ENCODE measurements around the gene EFCAB8. TPM values are rescaled to one million over a fixed set of nuclear protein-coding genes. Genes with fewer than 3 reads are reported as not detected.

EFCAB8 gene
- total RNA-seq, 2 experiments from 2014 or later = 0.25 to 0.55 TPM

DNA sequence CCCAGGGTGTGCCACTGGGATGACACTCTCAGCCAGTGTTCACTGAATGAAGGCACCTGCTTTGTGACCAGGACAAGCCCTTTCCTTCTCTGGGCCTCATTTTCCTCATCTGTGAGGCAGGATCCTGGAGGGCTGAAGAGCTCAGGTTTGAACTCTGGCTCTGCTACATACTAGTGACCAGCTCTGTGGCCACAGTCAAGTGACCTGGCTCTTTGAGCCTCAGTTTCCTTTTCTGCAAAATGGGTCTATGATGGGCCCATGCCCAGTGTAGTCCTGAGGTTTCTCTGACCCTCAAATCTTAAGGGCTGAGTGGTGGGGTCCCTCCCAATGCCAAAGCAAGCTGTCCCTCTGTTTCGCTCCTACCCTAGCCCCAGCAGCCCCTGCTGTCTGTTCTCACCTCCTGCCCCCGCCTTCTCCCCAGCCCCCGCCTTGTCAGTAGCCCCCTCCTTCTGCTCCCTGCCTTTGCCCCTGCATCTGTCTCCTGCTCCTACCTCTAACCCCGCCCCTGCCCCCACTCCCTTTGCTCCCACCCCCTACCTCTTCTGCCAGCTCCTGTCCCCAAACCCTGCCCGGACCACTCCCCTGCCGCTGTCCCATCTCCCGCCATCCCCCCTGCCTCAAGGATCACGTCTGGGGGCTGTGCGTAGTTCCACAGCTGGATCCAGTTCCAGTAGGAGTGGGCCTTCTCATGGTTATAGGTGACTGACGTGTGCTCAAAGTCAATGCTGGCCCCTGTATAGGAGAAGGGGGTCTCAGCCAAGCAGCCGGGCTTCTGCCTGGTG is 128.5 kb downstream of the EFCAB8 start:
- CTCF ChIA-PET = no interaction called here
- Mint-ChIP-seq H3K27me3 (no peaks in the 10 kb centered on the region), H3K36me3 (ENCODE audit: low read depth) (no peaks in the 10 kb centered on the region), H3K4me1 (no peaks in the 10 kb centered on the region), H3K9me3 (no peaks in the 10 kb centered on the region), H3K27ac (no peak overlapping the region), H3K4me3 (no peak overlapping the region)
- no peak for DNase-seq
- POLR2A ChIA-PET = no interaction called here

DNA sequence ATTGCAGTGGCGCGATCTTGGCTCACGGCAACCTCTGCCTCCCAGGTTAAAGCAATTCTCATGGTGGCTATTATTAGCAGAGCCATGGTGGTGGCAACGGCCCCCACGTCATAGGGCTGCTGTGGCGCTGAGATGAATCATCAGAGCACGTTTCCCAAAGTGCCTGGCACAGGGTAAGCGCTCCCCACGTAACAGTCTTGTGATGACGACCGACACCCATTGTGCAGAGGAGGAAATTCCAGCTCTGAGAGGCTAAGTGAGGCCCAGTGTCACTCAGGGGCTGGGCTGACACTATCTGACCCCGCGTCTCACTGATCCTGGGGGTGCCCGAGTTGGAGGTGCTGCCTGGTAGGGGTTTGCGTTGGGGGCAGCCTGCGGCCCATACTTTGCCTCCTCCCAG is 129.3 kb downstream of the EFCAB8 start:
- no peaks in the 10 kb centered on the region for H3K9me3 Mint-ChIP-seq
- H3K4me1 Mint-ChIP-seq = no peaks in the 10 kb centered on the region
- no peaks in the 10 kb centered on the region for H3K36me3 Mint-ChIP-seq (ENCODE audit: low read depth)
- H3K27ac Mint-ChIP-seq = no peak overlapping the region
- DNase-seq = no peak
- no peaks in the 10 kb centered on the region for H3K27me3 Mint-ChIP-seq
- no peak overlapping the region for H3K4me3 Mint-ChIP-seq
- POLR2A ChIA-PET = no interaction called here
- CTCF ChIA-PET = no interaction called here

DNA sequence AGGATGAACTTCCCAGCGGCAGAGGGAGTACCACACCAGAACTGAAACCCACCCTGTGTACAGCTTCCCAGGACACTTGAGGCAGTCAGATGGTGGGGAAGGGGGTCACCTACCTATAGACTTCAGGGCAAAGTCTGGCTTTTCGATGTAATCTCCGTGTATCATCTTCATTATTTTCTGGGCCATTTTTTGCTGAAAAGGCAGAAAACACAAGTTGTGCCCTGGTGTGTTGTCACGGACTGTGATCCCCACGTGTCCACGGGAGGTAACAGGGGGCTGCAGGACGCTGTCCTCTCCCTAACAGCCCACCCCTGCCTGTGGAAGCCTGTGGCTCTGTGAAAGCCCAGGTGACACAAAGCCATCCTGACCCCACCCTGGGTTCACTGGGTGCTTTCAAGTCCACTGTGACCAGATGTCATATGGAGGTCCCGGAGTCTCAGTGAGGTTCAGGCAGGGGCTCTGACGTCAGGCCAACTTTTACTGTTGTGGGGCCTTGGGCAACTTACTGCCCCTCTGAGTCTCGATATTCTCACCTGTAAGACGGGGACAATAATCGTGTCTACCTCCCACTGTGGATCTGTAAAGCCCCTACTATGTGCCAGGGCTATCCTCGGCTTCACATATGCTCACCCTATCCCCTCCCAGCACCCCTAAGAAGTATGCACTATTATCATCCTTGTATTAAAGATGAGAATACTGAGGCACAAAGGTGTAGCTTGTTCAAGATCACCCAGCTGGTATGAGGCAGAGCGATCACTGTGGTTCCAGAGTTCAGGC is 131.0 kb downstream of the EFCAB8 start:
- no peak overlapping the region for H3K27ac Mint-ChIP-seq
- POLR2A ChIA-PET = no interaction called here

DNA sequence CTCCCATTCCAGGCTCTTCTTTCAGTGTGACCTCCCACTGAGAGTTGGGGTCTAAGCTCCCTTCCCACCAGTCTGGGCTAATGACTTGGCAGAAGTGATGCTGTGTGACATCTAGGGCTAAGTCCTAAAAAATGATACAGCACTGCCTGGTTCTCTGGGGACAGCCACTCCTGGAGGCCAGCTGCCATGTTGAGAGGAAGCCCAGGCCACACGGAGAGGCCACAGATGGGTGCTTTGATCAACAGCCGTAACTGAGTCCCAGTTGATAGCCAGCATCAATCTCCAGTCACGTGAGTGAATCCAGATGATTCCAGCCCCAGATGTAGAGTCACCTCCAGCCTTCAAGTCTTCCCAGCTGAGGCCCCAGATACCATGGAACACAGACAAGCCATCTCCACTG is 131.7 kb downstream of the EFCAB8 start:
- CTCF ChIA-PET = interaction anchor here (1.1 kb wide), 1 partner anchor 14 kb away, joined by 3 read pairs; the partner anchor contains the start of gene SUN5

More for the DNA sequence above, 131.0 kb downstream of the EFCAB8 start:
- no peak for DNase-seq
- no peak overlapping the region for H3K4me3 Mint-ChIP-seq
- H3K4me1 Mint-ChIP-seq = no peaks in the 10 kb centered on the region
- no peaks in the 10 kb centered on the region for H3K27me3 Mint-ChIP-seq
- CTCF ChIA-PET = no interaction called here
- H3K36me3 Mint-ChIP-seq (ENCODE audit: low read depth) = no peaks in the 10 kb centered on the region
- H3K9me3 Mint-ChIP-seq = no peaks in the 10 kb centered on the region

DNA sequence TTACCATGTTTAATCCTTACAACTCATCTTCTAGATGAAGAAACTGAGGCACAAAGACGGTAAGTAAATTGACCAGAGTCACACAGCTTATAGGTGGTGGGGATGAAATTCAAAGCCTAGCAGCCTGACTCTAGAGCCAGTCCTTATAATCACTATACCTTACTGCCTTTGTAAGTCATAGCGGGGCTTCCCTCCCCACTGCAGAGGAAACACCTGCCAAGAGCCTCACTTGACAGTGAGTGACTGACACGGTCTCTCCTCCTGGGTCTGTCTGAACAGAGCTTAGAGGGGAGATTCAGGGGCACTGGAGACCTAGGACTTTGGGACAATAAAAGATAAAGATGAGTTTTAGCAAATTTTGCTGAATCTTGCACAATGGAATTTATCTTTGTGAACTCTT is 132.7 kb downstream of the EFCAB8 start:
- no peak overlapping the region for H3K4me3 Mint-ChIP-seq
- no peak overlapping the region for H3K27ac Mint-ChIP-seq
- ChIA-PET CTCF (interaction anchor here (1.0 kb wide), 1 partner anchor 13 kb away, joined by 4 read pairs; no protein-coding TSS in a partner anchor), POLR2A (no interaction called here)
- DNase-seq = no peak
- no peaks in the 10 kb centered on the region for H3K4me1 Mint-ChIP-seq
- peaks cover 2% of the 10 kb centered on the region for H3K36me3 Mint-ChIP-seq (ENCODE audit: low read depth)
- peaks cover 11% of the 10 kb centered on the region for H3K9me3 Mint-ChIP-seq
- no peaks in the 10 kb centered on the region for H3K27me3 Mint-ChIP-seq

More for the DNA sequence above, 131.7 kb downstream of the EFCAB8 start:
- Mint-ChIP-seq H3K27ac (no peak overlapping the region), H3K36me3 (ENCODE audit: low read depth) (no peaks in the 10 kb centered on the region), H3K27me3 (no peaks in the 10 kb centered on the region), H3K4me3 (no peak overlapping the region), H3K9me3 (peaks cover 6% of the 10 kb centered on the region), H3K4me1 (no peaks in the 10 kb centered on the region)
- DNase-seq = no peak
- POLR2A ChIA-PET = no interaction called here

DNA sequence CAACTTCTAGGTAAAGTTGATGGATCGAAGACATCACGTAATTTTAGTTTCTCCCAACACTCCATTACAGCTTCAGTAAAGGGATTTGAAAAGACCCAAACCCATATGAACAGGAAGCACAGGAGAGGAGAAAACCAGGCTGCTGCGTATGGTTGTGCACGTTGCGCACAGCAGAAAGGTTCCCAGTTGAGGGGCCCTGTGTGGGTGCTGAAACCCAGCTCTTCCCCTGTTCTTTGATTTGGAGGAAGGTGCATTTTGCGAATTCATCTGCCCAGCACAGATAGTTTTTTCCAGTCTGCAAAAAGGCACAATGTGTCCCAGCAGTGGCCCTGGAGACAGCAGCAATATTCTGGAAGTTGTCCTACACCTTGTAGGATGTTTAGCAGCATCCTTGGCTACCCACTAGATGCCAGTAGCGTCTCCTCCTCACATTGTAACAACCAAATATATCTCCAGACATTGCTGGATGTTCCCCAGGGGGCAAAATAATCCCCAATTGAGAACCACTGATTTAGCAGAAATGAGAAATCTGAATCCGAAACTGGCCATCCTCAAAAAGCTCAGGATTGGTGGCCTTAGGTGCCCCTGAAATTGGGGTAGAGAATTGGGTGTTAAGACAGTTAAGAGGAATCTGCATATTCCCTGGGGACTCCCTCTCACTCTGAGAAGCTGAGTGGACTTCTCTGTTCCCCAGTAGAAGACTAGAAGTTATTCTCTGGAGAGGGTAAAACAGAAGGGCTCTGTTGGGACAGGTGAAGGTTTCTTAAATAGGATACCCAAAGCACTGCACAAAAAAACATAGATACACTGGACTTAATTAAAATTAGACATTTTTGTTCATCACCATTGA is 133.3 kb downstream of the EFCAB8 start:
- no peaks in the 10 kb centered on the region for H3K4me1 Mint-ChIP-seq
- no peak overlapping the region for H3K4me3 Mint-ChIP-seq
- POLR2A ChIA-PET = no interaction called here
- no peak for DNase-seq
- CTCF ChIA-PET = interaction anchor here (1.0 kb wide), 1 partner anchor 13 kb away, joined by 4 read pairs; no protein-coding TSS in a partner anchor
- H3K9me3 Mint-ChIP-seq = peaks cover 15% of the 10 kb centered on the region
- no peaks in the 10 kb centered on the region for H3K27me3 Mint-ChIP-seq
- H3K36me3 Mint-ChIP-seq (ENCODE audit: low read depth) = peaks cover 2% of the 10 kb centered on the region
- no peak overlapping the region for H3K27ac Mint-ChIP-seq

DNA sequence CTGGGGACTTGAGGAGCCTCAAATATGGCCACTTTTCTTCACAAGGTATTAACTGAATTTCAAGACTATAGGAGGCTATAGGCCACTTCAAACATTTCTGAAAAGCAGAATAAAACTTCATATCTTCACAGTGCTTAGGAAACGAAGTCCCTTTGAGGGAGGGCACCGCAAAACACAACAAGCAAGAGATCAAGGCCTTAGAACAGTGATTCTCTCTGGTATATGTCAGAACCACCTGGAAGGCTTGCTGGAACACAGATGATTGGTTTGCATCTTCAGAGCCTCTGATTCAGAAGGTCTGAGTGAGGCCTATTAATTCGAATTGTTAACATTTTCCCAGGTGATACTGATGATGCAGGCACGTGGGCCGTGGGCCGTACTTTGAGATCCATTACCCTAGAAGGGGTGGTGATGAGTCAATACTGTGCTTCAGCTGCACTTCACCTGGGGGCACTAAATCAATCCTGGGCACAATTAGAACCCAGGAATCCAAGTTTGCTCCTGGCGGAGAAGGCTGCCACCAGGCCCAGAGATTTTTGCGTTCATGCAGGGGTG is 134.8 kb downstream of the EFCAB8 start:
- Mint-ChIP-seq H3K9me3 (peaks cover 15% of the 10 kb centered on the region), H3K4me3 (no peak overlapping the region), H3K36me3 (ENCODE audit: low read depth) (peaks cover 2% of the 10 kb centered on the region), H3K4me1 (peaks cover 4% of the 10 kb centered on the region), H3K27me3 (no peaks in the 10 kb centered on the region), H3K27ac (no peak overlapping the region)
- ChIA-PET CTCF (no interaction called here), POLR2A (no interaction called here)
- DNase-seq = no peak

DNA sequence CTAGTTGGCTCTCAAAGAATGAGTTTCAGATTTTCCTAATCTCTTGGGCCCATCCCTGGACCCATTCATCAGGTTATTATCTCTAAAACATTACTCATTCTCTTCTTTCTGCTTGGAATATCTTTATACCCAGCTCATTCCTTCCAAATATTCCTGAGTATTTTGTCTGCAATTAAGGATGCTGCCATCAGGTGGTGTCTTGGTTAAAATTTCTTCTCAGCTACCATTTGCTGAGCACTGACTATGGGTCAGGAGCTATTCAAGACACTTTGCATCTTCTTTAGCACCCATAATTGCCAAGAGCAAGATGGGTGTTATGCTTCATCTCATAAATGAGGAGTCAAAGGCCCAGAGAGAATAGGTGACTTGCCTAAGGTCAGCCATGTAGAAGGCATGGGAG is 137.1 kb downstream of the EFCAB8 start:
- ChIA-PET CTCF (interaction anchor here (1.1 to 1.7 kb wide), 4 partner anchors 9 to 93 kb away, joined by 3 to 8 read pairs (median 4); partner anchors contain the start of gene SUN5), POLR2A (no interaction called here)
- Mint-ChIP-seq H3K9me3 (peaks cover 15% of the 10 kb centered on the region), H3K4me1 (peaks cover 4% of the 10 kb centered on the region), H3K36me3 (ENCODE audit: low read depth) (peaks cover 2% of the 10 kb centered on the region), H3K27ac (no peak overlapping the region), H3K27me3 (no peaks in the 10 kb centered on the region), H3K4me3 (no peak overlapping the region)
- no peak for DNase-seq

DNA sequence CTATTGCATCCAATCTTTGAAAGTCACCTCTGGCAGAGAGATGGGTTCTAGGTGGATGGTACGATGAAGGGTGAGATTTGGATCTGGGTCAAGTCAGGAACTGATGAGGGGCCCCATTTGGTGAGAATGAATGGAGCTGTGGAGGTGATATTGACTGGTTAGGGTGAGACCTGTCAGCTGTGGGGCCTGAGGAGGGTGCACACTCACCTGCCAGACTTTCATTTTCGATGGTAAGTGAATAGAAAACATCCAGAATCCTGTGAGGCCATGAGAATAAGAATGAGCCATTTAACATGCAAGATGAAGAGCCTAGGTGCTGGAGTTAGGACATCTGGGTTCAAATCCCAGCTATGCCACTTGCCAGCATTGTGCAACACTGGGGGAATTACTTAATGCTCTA is 138.7 kb downstream of the EFCAB8 start:
- no peaks in the 10 kb centered on the region for H3K27me3 Mint-ChIP-seq
- no peak for DNase-seq
- ChIA-PET CTCF (no interaction called here), POLR2A (no interaction called here)
- peaks cover 15% of the 10 kb centered on the region for H3K9me3 Mint-ChIP-seq
- H3K4me3 Mint-ChIP-seq = no peak overlapping the region
- H3K4me1 Mint-ChIP-seq = peaks cover 4% of the 10 kb centered on the region
- no peak overlapping the region for H3K27ac Mint-ChIP-seq
- H3K36me3 Mint-ChIP-seq (ENCODE audit: low read depth) = peaks cover 2% of the 10 kb centered on the region

DNA sequence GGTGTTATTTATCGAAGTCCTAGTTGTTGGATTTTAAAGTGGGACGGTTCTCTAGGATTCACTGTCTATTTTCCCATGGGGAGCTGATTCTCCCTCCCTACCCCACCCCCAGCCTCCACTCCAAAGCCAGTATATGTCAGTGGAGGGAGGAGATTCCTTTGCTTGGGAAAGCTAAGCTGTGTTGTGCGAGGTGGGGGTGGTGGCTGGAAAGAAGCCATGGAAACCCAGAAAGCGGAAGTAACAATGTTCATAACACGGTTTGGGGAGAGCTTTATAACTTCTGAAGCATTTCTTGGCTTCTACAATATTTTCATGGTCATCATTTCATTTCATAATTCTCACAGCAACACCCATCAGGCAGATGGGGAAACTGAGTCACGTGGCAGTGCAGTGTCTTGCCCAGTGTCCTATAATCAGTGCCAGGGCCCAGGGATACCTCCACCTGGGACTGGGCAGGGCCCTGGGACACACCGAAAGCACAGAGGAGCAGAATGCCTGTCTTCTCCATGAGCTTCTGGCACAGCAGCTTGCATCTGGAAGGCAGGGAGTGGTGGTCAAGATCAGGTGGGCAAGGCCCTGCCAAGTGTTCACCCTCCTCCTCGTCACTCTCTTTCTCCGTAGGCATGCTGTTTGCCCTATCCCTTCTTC is 141.0 kb downstream of the EFCAB8 start:
- no peak overlapping the region for H3K4me3 Mint-ChIP-seq
- DNase-seq = no peak
- ChIA-PET CTCF (interaction anchor here (0.7 kb wide), 1 partner anchor 122 kb away, joined by 3 read pairs; no protein-coding TSS in a partner anchor), POLR2A (interaction anchor here (1.4 kb wide), 2 partner anchors 26 to 33 kb away, joined by 4 to 5 read pairs; no protein-coding TSS in a partner anchor)
- H3K27me3 Mint-ChIP-seq = no peaks in the 10 kb centered on the region
- H3K4me1 Mint-ChIP-seq = peaks cover 4% of the 10 kb centered on the region
- peaks cover 15% of the 10 kb centered on the region for H3K9me3 Mint-ChIP-seq
- H3K36me3 Mint-ChIP-seq (ENCODE audit: low read depth) = peaks cover 2% of the 10 kb centered on the region
- no peak overlapping the region for H3K27ac Mint-ChIP-seq

DNA sequence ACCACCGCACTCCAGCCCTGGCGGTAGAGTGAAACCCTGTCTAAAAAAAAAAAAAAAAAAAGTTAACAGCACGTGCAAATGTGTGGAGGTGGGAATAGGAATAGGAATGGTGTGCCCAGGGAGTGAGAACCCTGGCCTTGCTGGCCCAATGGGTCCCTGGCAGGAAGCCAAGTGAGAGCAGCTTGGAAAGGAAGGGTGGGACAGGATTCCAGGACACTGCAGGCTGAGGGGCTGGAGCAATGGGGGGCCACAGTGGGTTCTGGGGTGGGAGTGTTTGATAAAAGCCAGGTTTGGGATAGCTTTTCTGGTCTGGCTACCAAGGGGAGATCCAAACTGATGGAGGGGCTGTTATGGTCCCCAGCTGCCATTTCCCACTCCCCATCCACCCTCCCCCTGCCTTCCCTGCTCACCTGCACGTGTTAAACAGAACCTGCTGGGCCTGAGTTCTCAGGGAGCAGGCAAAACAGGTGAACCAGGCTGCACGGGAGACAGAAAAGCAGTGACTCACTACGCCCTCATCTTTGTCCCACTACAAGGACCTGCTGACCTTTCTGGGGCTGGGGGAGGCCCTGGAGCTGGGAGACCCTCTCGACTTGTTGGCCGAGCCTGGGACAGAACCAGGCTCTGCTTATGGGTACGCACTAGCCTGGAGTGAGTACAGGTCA is 142.2 kb downstream of the EFCAB8 start:
- no peak for DNase-seq
- Mint-ChIP-seq H3K4me3 (no peak overlapping the region), H3K27ac (no peak overlapping the region), H3K4me1 (peaks cover 4% of the 10 kb centered on the region), H3K9me3 (peaks cover 8% of the 10 kb centered on the region), H3K27me3 (no peaks in the 10 kb centered on the region), H3K36me3 (ENCODE audit: low read depth) (peaks cover 2% of the 10 kb centered on the region)
- ChIA-PET POLR2A (interaction anchor here (1.4 kb wide), 1 partner anchor 27 kb away, joined by 5 read pairs; no protein-coding TSS in a partner anchor), CTCF (interaction anchor here (0.7 kb wide), 1 partner anchor 123 kb away, joined by 3 read pairs; no protein-coding TSS in a partner anchor)
